CD4-positive, alpha-beta T cell (primary cell): ENCODE measurements around the gene PHACTR3. TPM values are rescaled to one million over a fixed set of nuclear protein-coding genes. Genes with fewer than 3 reads are reported as not detected.
A peak's percentile ranks its signal among the peaks of the same experiment; 100 is the strongest.
"Not testable (repeated sequence)": the region's sequence is repeated elsewhere in the genome, so short reads cannot be mapped to it uniquely, and the experiment has no call there.

Experiments
- ATAC-seq: fragments of 200-7000 bp; cut with Tn5 transposase; one replicate; pipeline ENCODE4 v1.10.0; 2022; ENCODE audit warnings: mild to moderate bottlenecking; ENCODE audit not compliant: poor library complexity
- CTCF ChIA-PET: fragments of 350-600 bp; sonication (Branson Sonifier 250); formaldehyde crosslinking; loops from one replicate; lab custom pipeline; 2021; ENCODE audit warnings: antibody characterized with exemption, inconsistent platforms; lab: Charles Lee
- POLR2A ChIA-PET: fragments of 350-600 bp; sonication (Branson Sonifier 250); formaldehyde crosslinking; loops from one replicate; lab custom pipeline; 2021; ENCODE audit warnings: antibody characterized with exemption, inconsistent platforms; lab: Charles Lee
- DNase-seq, 14 experiments: peaks; one replicate each; pipeline ENCODE4 v3.0.0-alpha.2; 2013 to 2020; ENCODE audit warnings: mixed read lengths in 2 of 14
- H3K27ac ChIP-seq, 2 donors: one replicate each; pipeline versions ENCODE4 v1.5.1 to v1.7.0; 2013; ENCODE audit warnings: low read length in 2 of 2, low read depth in 1 of 2, mild to moderate bottlenecking in 1 of 2
- H3K27me3 ChIP-seq, 2 experiments: 1 replicate in 1 of 2; 2 replicates in 1 of 2; pipeline versions ENCODE4 v1.6.1 to v1.7.0; 2013; ENCODE audit warnings: low read length in 2 of 2, control low read depth in 1 of 2, mild to moderate bottlenecking in 1 of 2, moderate library complexity in 1 of 2; ENCODE audit not compliant: insufficient read depth in 2 of 2, control insufficient read depth in 1 of 2
- H3K36me3 ChIP-seq: one replicate; pipeline ENCODE4 v1.6.1; 2013; ENCODE audit warnings: low read length, control low read depth; ENCODE audit not compliant: insufficient read depth
- H3K4me1 ChIP-seq: one replicate; pipeline ENCODE4 v1.6.1; 2013; ENCODE audit warnings: low read length, control low read depth; ENCODE audit not compliant: insufficient read depth
- H3K4me3 ChIP-seq: one replicate; pipeline ENCODE4 v1.5.1; 2013; ENCODE audit warnings: mild to moderate bottlenecking, low read length, moderate library complexity
- H3K9me3 ChIP-seq, 2 experiments: 1 replicate in 1 of 2; 2 replicates in 1 of 2; pipeline versions ENCODE4 v1.6.1 to v1.7.0; 2013; ENCODE audit warnings: low read length in 2 of 2, mild to moderate bottlenecking in 2 of 2, control low read depth in 1 of 2, moderate library complexity in 1 of 2; ENCODE audit not compliant: control insufficient read depth in 1 of 2, insufficient read depth in 1 of 2
- H3K27ac Mint-ChIP-seq: one replicate; pipeline ENCODE4 v1.8.0; 2020; ENCODE audit warnings: mixed read lengths
- H3K27me3 Mint-ChIP-seq: one replicate; pipeline ENCODE4 v1.8.0; 2021; ENCODE audit warnings: mixed read lengths
- H3K36me3 Mint-ChIP-seq: one replicate; pipeline ENCODE4 v1.8.0; 2021; ENCODE audit warnings: low read depth, mixed read lengths
- H3K4me1 Mint-ChIP-seq: one replicate; pipeline ENCODE4 v1.8.0; 2021; ENCODE audit warnings: low read depth, mixed read lengths
- H3K4me3 Mint-ChIP-seq: one replicate; pipeline ENCODE4 v1.8.0; 2020; ENCODE audit warnings: mild to moderate bottlenecking, mixed read lengths
- H3K9me3 Mint-ChIP-seq: one replicate; pipeline ENCODE4 v1.8.0; 2020; ENCODE audit warnings: mixed read lengths
- intact Hi-C, 2 experiments: fragments of 100-400 bp; cut with DNase I in 1 of 2; cut with micrococcal nuclease in 1 of 2; formaldehyde crosslinking; loops; one replicate each; pipeline versions ENCODE4 v1.15.1 to v1.9.0; 2023 to 2025; cut with DNase I, micrococcal nuclease
- total RNA-seq, 174 experiments: library from RNA in 2 of 174; stranded (reverse) in 2 of 174; gene quantifications; one replicate each; pipeline ENCODE4 v1.2.3 and lab custom pipeline; 2021 to 2026
- TF ChIP-seq, protein P1 (sequence below): fragments of 200-600 bp; IDR thresholded peaks from one replicate; pipeline ENCODE4 v1.8.0; 2022; ENCODE audit warnings: antibody characterized with exemption, mild to moderate bottlenecking

The PHACTR3 gene
- total RNA-seq, 2 experiments from 2014 or later, result not detected

DNA sequence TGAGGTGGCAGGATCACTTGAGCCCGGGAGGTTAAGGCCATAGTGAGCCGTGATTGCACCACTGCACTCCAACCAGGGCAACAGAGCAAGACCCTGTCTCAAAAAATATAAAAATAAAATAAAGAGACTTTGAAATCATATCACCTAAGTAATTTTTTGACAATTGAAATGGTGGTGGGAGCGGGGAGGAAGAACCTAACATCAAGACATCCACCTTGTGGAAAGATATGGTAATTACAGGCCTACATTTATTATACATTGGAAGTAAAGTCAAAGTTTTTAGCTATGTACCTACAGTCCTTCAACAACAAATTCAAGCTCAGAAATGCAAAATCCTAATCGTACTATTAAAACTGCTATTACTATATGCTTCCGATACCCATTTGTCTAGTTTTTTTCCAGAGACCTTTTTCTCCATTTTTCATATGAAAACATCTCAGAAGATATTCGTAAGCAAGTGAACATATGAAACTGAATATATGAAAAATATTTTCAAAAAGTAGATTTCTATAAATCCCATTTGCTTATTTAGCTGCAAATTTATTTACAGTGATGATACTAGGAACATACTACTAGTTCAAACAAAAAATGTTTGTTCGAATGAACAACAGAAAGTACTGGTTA lies 245.8 kb downstream of the PHACTR3 start:
- DNase-seq, result peak in 1 of 14 experiments; percentile 21
- intact Hi-C loops, result no loop called here
- CTCF ChIA-PET, result no interaction called here

DNA sequence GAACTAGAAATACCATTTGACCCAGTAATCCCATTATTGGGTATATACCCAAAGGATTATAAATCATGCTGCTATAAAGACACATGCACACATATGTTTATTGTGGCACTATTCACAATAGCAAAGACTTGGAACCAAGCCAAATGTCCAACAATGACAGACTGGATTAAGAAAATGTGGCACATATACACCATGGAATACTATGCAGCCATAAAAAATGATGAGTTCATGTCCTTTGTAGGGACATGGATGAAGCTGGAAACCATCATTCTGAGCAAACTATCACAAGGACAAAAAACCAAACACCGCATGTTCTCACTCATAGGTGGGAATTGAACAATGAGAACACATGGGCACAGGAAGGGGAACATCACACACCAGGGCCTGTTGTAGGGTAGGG lies 252.2 kb downstream of the PHACTR3 start:
- DNase-seq, H3K4me1 ChIP-seq, intact Hi-C loops, H3K4me3 Mint-ChIP-seq, H3K27me3 Mint-ChIP-seq, H3K9me3 ChIP-seq, H3K27ac Mint-ChIP-seq, H3K9me3 Mint-ChIP-seq, H3K27me3 ChIP-seq, ATAC-seq, POLR2A ChIA-PET, H3K27ac ChIP-seq, CTCF ChIA-PET, H3K4me1 Mint-ChIP-seq, H3K36me3 ChIP-seq, H3K4me3 ChIP-seq, H3K36me3 Mint-ChIP-seq: not testable (repeated sequence)

More for the DNA sequence above, 245.8 kb downstream of the PHACTR3 start:
- no peak for ATAC-seq
- H3K9me3 Mint-ChIP-seq, result no peaks in the 10 kb centered on the region
- H3K36me3 ChIP-seq, result no peaks in the 10 kb centered on the region
- no peak overlapping the region for H3K4me3 Mint-ChIP-seq
- no peaks in the 10 kb centered on the region for H3K4me1 Mint-ChIP-seq
- H3K4me3 ChIP-seq, result no peak overlapping the region
- H3K4me1 ChIP-seq, result no peaks in the 10 kb centered on the region
- no peaks in the 10 kb centered on the region for H3K9me3 ChIP-seq
- no peak overlapping the region for H3K27ac ChIP-seq
- TF ChIP-seq, protein P1, sequence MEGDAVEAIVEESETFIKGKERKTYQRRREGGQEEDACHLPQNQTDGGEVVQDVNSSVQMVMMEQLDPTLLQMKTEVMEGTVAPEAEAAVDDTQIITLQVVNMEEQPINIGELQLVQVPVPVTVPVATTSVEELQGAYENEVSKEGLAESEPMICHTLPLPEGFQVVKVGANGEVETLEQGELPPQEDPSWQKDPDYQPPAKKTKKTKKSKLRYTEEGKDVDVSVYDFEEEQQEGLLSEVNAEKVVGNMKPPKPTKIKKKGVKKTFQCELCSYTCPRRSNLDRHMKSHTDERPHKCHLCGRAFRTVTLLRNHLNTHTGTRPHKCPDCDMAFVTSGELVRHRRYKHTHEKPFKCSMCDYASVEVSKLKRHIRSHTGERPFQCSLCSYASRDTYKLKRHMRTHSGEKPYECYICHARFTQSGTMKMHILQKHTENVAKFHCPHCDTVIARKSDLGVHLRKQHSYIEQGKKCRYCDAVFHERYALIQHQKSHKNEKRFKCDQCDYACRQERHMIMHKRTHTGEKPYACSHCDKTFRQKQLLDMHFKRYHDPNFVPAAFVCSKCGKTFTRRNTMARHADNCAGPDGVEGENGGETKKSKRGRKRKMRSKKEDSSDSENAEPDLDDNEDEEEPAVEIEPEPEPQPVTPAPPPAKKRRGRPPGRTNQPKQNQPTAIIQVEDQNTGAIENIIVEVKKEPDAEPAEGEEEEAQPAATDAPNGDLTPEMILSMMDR, result peak; percentile 52
- no peak overlapping the region for H3K27ac Mint-ChIP-seq
- H3K27me3 ChIP-seq, result no peaks in the 10 kb centered on the region
- POLR2A ChIA-PET, result no interaction called here
- H3K36me3 Mint-ChIP-seq, result no peaks in the 10 kb centered on the region
- H3K27me3 Mint-ChIP-seq, result no peaks in the 10 kb centered on the region

DNA sequence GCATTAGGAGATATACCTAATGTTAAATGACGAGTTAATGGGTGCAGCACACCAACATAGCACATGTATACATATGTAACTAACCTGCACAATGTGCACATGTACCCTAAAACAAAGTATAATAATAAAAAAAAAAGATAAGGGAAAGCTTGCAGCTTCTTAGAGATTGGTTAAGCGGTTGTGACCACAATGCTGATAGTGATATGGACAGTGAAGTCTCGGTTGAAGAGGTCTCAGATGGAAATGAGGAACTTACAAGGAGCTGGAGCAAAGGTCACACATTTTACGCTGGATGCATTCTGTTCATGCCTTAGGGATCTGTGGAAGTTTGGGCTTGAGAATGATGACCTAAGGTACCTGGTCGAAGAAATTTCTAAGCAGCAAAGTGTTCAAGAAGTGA lies 252.6 kb downstream of the PHACTR3 start:
- H3K4me1 ChIP-seq, H3K9me3 ChIP-seq, H3K9me3 Mint-ChIP-seq, H3K4me3 Mint-ChIP-seq, H3K27me3 ChIP-seq, POLR2A ChIA-PET, H3K36me3 Mint-ChIP-seq, ATAC-seq, H3K27me3 Mint-ChIP-seq, intact Hi-C loops, H3K4me3 ChIP-seq, DNase-seq, H3K27ac Mint-ChIP-seq, CTCF ChIA-PET, H3K27ac ChIP-seq, H3K4me1 Mint-ChIP-seq, H3K36me3 ChIP-seq: not testable (repeated sequence)

DNA sequence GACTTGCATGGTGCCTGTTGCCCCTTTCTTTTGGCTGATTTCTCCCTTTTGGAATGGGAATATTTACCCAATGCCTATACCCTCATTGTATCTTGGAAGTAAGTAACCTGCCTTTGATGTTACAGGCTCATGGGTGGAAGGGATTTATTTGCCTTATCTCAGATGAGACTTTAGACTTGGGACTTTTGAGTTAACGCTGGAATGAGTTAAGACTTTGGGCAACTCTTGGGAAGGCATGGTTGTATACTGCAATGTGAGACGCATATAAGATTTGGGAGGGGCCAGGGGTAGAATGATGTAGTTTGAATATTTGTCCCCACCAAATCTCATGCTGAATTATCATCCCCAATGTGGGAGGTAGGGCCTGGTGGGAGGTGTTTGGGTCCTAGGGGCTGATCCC lies 253.6 kb downstream of the PHACTR3 start:
- H3K27me3 Mint-ChIP-seq, result no peaks in the 10 kb centered on the region
- no peak overlapping the region for H3K4me3 ChIP-seq
- no peaks in the 10 kb centered on the region for H3K36me3 Mint-ChIP-seq
- no peaks in the 10 kb centered on the region for H3K27me3 ChIP-seq
- ChIA-PET POLR2A (no interaction called here), CTCF (no interaction called here)
- TF ChIP-seq, protein P1, result no peak
- intact Hi-C loops, result no loop called here
- DNase-seq (no peak), ATAC-seq (no peak)
- no peak overlapping the region for H3K4me3 Mint-ChIP-seq
- H3K4me1 Mint-ChIP-seq, result no peaks in the 10 kb centered on the region
- no peaks in the 10 kb centered on the region for H3K9me3 ChIP-seq
- no peaks in the 10 kb centered on the region for H3K36me3 ChIP-seq
- H3K4me1 ChIP-seq, result no peaks in the 10 kb centered on the region
- H3K27ac ChIP-seq, result no peak overlapping the region
- H3K27ac Mint-ChIP-seq, result no peak overlapping the region
- H3K9me3 Mint-ChIP-seq, result peaks cover 2% of the 10 kb centered on the region
